Keratinocyte (primary cell): ENCODE data around the gene SUMF2.

Experiments
- EZH2 ChIP-seq: IDR thresholded peaks from one replicate; pipeline ENCODE4 v1.6.1; 2012; ENCODE audit warnings: inconsistent platforms, mild to moderate bottlenecking, low read length, moderate library complexity
- TF ChIP-seq, protein P1 (sequence below), 3 experiments: IDR thresholded peaks in 1 of 3; conservative IDR thresholded peaks in 1 of 3; optimal IDR thresholded peaks in 1 of 3; 2 replicates in 2 of 3; 3 replicates in 1 of 3; pipeline versions ENCODE3 to v1.5.1; 2011; ENCODE audit warnings: low read length in 3 of 3, mild to moderate bottlenecking in 3 of 3, moderate library complexity in 2 of 3, control low read depth in 1 of 3, inconsistent platforms in 1 of 3; ENCODE audit not compliant: insufficient read depth in 2 of 3; ENCODE audit errors: extremely low read depth in 1 of 3

GRCh38 chr7:56121440-56121839, 57.4 kb downstream of the SUMF2 start:
- TF ChIP-seq, protein P1, sequence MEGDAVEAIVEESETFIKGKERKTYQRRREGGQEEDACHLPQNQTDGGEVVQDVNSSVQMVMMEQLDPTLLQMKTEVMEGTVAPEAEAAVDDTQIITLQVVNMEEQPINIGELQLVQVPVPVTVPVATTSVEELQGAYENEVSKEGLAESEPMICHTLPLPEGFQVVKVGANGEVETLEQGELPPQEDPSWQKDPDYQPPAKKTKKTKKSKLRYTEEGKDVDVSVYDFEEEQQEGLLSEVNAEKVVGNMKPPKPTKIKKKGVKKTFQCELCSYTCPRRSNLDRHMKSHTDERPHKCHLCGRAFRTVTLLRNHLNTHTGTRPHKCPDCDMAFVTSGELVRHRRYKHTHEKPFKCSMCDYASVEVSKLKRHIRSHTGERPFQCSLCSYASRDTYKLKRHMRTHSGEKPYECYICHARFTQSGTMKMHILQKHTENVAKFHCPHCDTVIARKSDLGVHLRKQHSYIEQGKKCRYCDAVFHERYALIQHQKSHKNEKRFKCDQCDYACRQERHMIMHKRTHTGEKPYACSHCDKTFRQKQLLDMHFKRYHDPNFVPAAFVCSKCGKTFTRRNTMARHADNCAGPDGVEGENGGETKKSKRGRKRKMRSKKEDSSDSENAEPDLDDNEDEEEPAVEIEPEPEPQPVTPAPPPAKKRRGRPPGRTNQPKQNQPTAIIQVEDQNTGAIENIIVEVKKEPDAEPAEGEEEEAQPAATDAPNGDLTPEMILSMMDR (optimal IDR thresholded peaks at IDR 0.05 in 1 of 3, IDR thresholded peaks at IDR 0.05 in 1 of 3, conservative IDR thresholded peaks at IDR 0.05 in 1 of 3; ENCODE audit: extremely low read depth in 1 of 3, insufficient read depth in 2 of 3, low read length in 3 of 3) = no peak
- TF ChIP-seq EZH2 = no peak
